Hepatocyte (in vitro differentiated cells): ENCODE measurements around the gene HACD2.

ENCODE experiments used
- CTCF ChIP-seq: fragments of 200-600 bp; sonication (generic); IDR thresholded peaks from 2 replicates; pipeline ENCODE4 v1.5.1; 2016; ENCODE audit warnings: antibody characterized with exemption, mild to moderate bottlenecking; ENCODE audit not compliant: poor library complexity
- EZH2 ChIP-seq: fragments of 200-600 bp; sonication (generic); IDR thresholded peaks from 2 replicates; pipeline ENCODE4 v1.6.1; 2016; ENCODE audit warnings: antibody characterized with exemption, mild to moderate bottlenecking, borderline replicate concordance
- EZH2phosphoT487 ChIP-seq: fragments of 200-600 bp; sonication (generic); IDR thresholded peaks from one replicate; pipeline ENCODE4 v1.6.1; 2018; ENCODE audit warnings: antibody characterized with exemption, mild to moderate bottlenecking, low read depth, moderate library complexity; ENCODE audit not compliant: unreplicated experiment, severe bottlenecking

GRCh38 chr3:123503203-123503602 lies 81.7 kb downstream of the HACD2 start:
- TF ChIP-seq CTCF (no peak), EZH2 (no peak), EZH2phosphoT487 (no peak)
